HEK293 (cell line): ENCODE measurements around the gene WDFY2.

Experiments
- CTCF ChIA-PET: fragments of 350-600 bp; formaldehyde crosslinking; extraction: SDS; loops from one replicate; lab custom pipeline; 2021; ENCODE audit warnings: antibody characterized with exemption; lab: Yijun Ruan, JAX
- POLR2A ChIA-PET: fragments of 300-600 bp; formaldehyde crosslinking; extraction: SDS; loops from one replicate; lab custom pipeline; 2020; ENCODE audit warnings: antibody characterized with exemption, inconsistent platforms; lab: Yijun Ruan, JAX
- H3K27ac ChIP-seq: fragments of 200-500 bp; sonication (Bioruptor generic); 2 replicates; pipeline ENCODE4 v1.5.1; 2014; ENCODE audit warnings: low read depth, low read length, control low read depth, inconsistent platforms; ENCODE audit errors: extremely low read depth
- H3K36me3 ChIP-seq, 2 experiments: fragments of 200-500 bp in 1 of 2; sonication (Bioruptor generic) in 1 of 2; 1 replicate in 1 of 2; 2 replicates in 1 of 2; pipeline ENCODE4 v1.5.1; 2014 to 2017; ENCODE audit warnings: inconsistent platforms in 2 of 2, low read length in 2 of 2; ENCODE audit not compliant: control insufficient read depth in 2 of 2, insufficient read depth in 1 of 2
- H3K4me1 ChIP-seq: fragments of 200-500 bp; sonication (Bioruptor generic); 2 replicates; pipeline ENCODE4 v1.5.1; 2014; ENCODE audit warnings: mild to moderate bottlenecking, low read length, inconsistent platforms; ENCODE audit not compliant: control insufficient read depth, insufficient read depth
- H3K4me3 ChIP-seq: 2 replicates; pipeline ENCODE4 v1.5.1; 2011; ENCODE audit warnings: low read depth, mild to moderate bottlenecking, control low read depth, low read length, moderate library complexity
- H3K9me3 ChIP-seq: fragments of 200-500 bp; sonication (Bioruptor generic); 2 replicates; pipeline ENCODE4 v1.5.1; 2014; ENCODE audit warnings: low read depth, low read length, inconsistent platforms; ENCODE audit not compliant: control insufficient read depth, insufficient read depth
- CTCF ChIP-seq: fragments of 450-650 bp; formaldehyde crosslinking; IDR thresholded peaks from 2 replicates; pipeline ENCODE4 v1.5.1; 2016; ENCODE audit warnings: missing biosample characterization, missing genetic modification characterization
- MYNN ChIP-seq: fragments of 450-650 bp; formaldehyde crosslinking; IDR thresholded peaks from 2 replicates; pipeline ENCODE4 v1.5.1; 2016; ENCODE audit warnings: missing biosample characterization, missing genetic modification characterization, borderline replicate concordance
- OSR2 ChIP-seq: fragments of 450-650 bp; formaldehyde crosslinking; IDR thresholded peaks from 2 replicates; pipeline ENCODE4 v1.5.1; 2016; ENCODE audit warnings: missing biosample characterization, missing genetic modification characterization
- PRDM6 ChIP-seq: fragments of 450-650 bp; formaldehyde crosslinking; IDR thresholded peaks from 2 replicates; pipeline ENCODE4 v1.5.1; 2017; ENCODE audit warnings: missing biosample characterization, missing genetic modification characterization
- ZBTB11 ChIP-seq: fragments of 450-650 bp; formaldehyde crosslinking; conservative IDR thresholded peaks from 2 replicates; pipeline ENCODE4 v1.5.1; 2016; ENCODE audit warnings: low read depth, missing biosample characterization, missing genetic modification characterization
- ZNF280C ChIP-seq: fragments of 450-650 bp; formaldehyde crosslinking; IDR thresholded peaks from 2 replicates; pipeline ENCODE4 v1.5.1; 2016; ENCODE audit warnings: missing biosample characterization, missing genetic modification characterization
- ZNF362 ChIP-seq: fragments of 450-650 bp; formaldehyde crosslinking; IDR thresholded peaks from 2 replicates; pipeline ENCODE4 v1.5.1; 2016; ENCODE audit warnings: missing biosample characterization, missing genetic modification characterization
- ZNF416 ChIP-seq: fragments of 450-650 bp; formaldehyde crosslinking; IDR thresholded peaks from 2 replicates; pipeline ENCODE4 v1.5.1; 2016; ENCODE audit warnings: missing biosample characterization, missing genetic modification characterization
- ZNF423 ChIP-seq: fragments of 450-650 bp; formaldehyde crosslinking; IDR thresholded peaks from 2 replicates; pipeline ENCODE4 v1.5.1; 2016; ENCODE audit warnings: missing biosample characterization, missing genetic modification characterization
- ZNF571 ChIP-seq: fragments of 450-650 bp; formaldehyde crosslinking; IDR thresholded peaks from 2 replicates; pipeline ENCODE4 v1.5.0; 2017; ENCODE audit warnings: missing biosample characterization, missing genetic modification characterization
- ZNF660 ChIP-seq: fragments of 450-650 bp; IDR thresholded peaks from 2 replicates; pipeline ENCODE4 v1.5.1; 2018; ENCODE audit warnings: missing biosample characterization, mild to moderate bottlenecking, missing genetic modification characterization
- ZNF677 ChIP-seq: fragments of 450-650 bp; IDR thresholded peaks from 2 replicates; pipeline ENCODE4 v1.5.0; 2018; ENCODE audit warnings: missing biosample characterization, mild to moderate bottlenecking, missing genetic modification characterization, moderate library complexity
- ZNF747 ChIP-seq: fragments of 450-650 bp; formaldehyde crosslinking; IDR thresholded peaks from 2 replicates; pipeline ENCODE4 v1.5.1; 2016; ENCODE audit warnings: missing biosample characterization, missing genetic modification characterization
- ZNF776 ChIP-seq: fragments of 450-650 bp; formaldehyde crosslinking; IDR thresholded peaks from 2 replicates; pipeline ENCODE4 v1.5.0; 2017; ENCODE audit warnings: missing biosample characterization, missing genetic modification characterization, borderline replicate concordance
- ZNF830 ChIP-seq: fragments of 450-650 bp; IDR thresholded peaks from 2 replicates; pipeline ENCODE4 v1.5.0; 2018; ENCODE audit warnings: missing biosample characterization, missing genetic modification characterization, low read depth, mild to moderate bottlenecking, moderate library complexity
- ZSCAN18 ChIP-seq: fragments of 450-650 bp; formaldehyde crosslinking; IDR thresholded peaks from 2 replicates; pipeline ENCODE4 v1.5.1; 2016; ENCODE audit warnings: missing biosample characterization, missing genetic modification characterization
- ZXDB ChIP-seq: fragments of 450-650 bp; formaldehyde crosslinking; IDR thresholded peaks from 2 replicates; pipeline ENCODE4 v1.5.1; 2016; ENCODE audit warnings: missing biosample characterization, missing genetic modification characterization

WDFY2 gene

GRCh38 chr13:51665456-51665855, 81.2 kb downstream of the WDFY2 start (continued):
- TF ChIP-seq ZBTB11 = no peak
- no peak for TF ChIP-seq ZNF423 (tag by site-specific recombination)
- no peak for TF ChIP-seq ZNF571 (tag by site-specific recombination)

GRCh38 chr13:51666374-51666773, 82.1 kb downstream of the WDFY2 start:
- ChIA-PET POLR2A (no interaction called here), CTCF (no interaction called here)
- no peak overlapping the region for H3K27ac ChIP-seq
- no peaks in the 10 kb centered on the region for H3K9me3 ChIP-seq
- TF ChIP-seq MYNN (tag by site-specific recombination) = no peak
- TF ChIP-seq OSR2 (tag by site-specific recombination) = 0 out of 2 replicates have a peak, but pooled peaks have one; percentile 37
- TF ChIP-seq PRDM6 (tag by site-specific recombination) = peak; percentile 44; the same call in 1 of the 2 replicates
- no peak overlapping the region for H3K4me3 ChIP-seq
- H3K36me3 ChIP-seq = no peaks in the 10 kb centered on the region
- H3K4me1 ChIP-seq = peaks cover 7% of the 10 kb centered on the region

GRCh38 chr13:51666839-51667238, 82.6 kb downstream of the WDFY2 start:
- Histone ChIP-seq H3K4me3 (no peak overlapping the region), H3K27ac (no peak overlapping the region), H3K4me1 (peaks cover 7% of the 10 kb centered on the region), H3K36me3 (no peaks in the 10 kb centered on the region), H3K9me3 (no peaks in the 10 kb centered on the region)
- ChIA-PET CTCF (no interaction called here), POLR2A (no interaction called here)
- TF ChIP-seq ZNF830 (no peak), ZNF416 (tag by site-specific recombination) (no peak), CTCF (tag by site-specific recombination) (no peak), ZNF660 (no peak), ZNF747 (tag by site-specific recombination) (no peak), OSR2 (tag by site-specific recombination) (0 out of 2 replicates have a peak, but pooled peaks have one; percentile 1), ZNF677 (tag by site-specific recombination) (no peak), ZXDB (no peak)

- no peaks in the 10 kb centered on the region for H3K36me3 ChIP-seq
- no peaks in the 10 kb centered on the region for H3K9me3 ChIP-seq
- no peak overlapping the region for H3K27ac ChIP-seq
- H3K4me1 ChIP-seq = peaks cover 7% of the 10 kb centered on the region
- ChIA-PET CTCF (interaction anchor here (0.8 kb wide), 1 partner anchor 782 kb away, joined by 3 read pairs; no protein-coding TSS in a partner anchor), POLR2A (no interaction called here)
- no peak overlapping the region for H3K4me3 ChIP-seq
- TF ChIP-seq ZNF362 (tag by site-specific recombination) (no peak), ZSCAN18 (tag by site-specific recombination) (no peak), ZNF776 (tag by site-specific recombination) (no peak), ZNF280C (tag by site-specific recombination) (no peak)
Observed at GRCh38 chr13:51668580-51669195, 84.4 kb downstream of the WDFY2 start.
